Inflammatory macrophage treated with lipopolysaccharide for 1 hour (primary cell): Measurements from ENCODE around the gene CPA1.
A peak's percentile ranks its signal among the peaks of the same experiment; 100 is the strongest.

Source experiments
- DNase-seq, 2 donors: peaks; one replicate each; pipeline ENCODE4 v3.0.0-alpha.2; 2020 to 2022

CPA1 gene

GRCh38 chr7:130356121-130356875 is 24.0 kb upstream of the CPA1 start:
- no peak for DNase-seq

- DNase-seq, result peak in 1 of 2 donors; percentile 4
These were observed 23.2 kb upstream of the CPA1 start for GRCh38 chr7:130356876-130357611.

- no peak for DNase-seq
These were observed 21.8 kb upstream of the CPA1 start for GRCh38 chr7:130358471-130358870.

- no peak for DNase-seq
These were observed 20.9 kb upstream of the CPA1 start for GRCh38 chr7:130359276-130359857.

GRCh38 chr7:130360518-130360917 is 19.8 kb upstream of the CPA1 start:
- no peak for DNase-seq

GRCh38 chr7:130361681-130362080 is 18.6 kb upstream of the CPA1 start:
- no peak for DNase-seq

GRCh38 chr7:130362251-130362816 is 18.0 kb upstream of the CPA1 start:
- DNase-seq, result no peak

- peak in 1 of 2 donors; percentile 30 for DNase-seq
These were observed 17.1 kb upstream of the CPA1 start for GRCh38 chr7:130363026-130363847.

- no peak for DNase-seq
These were observed 15.8 kb upstream of the CPA1 start for GRCh38 chr7:130364451-130364850.

GRCh38 chr7:130365088-130365487 is 15.2 kb upstream of the CPA1 start:
- no peak for DNase-seq

GRCh38 chr7:130365511-130366441 is 14.5 kb upstream of the CPA1 start:
- DNase-seq, result no peak

GRCh38 chr7:130366564-130366963 is 13.7 kb upstream of the CPA1 start:
- DNase-seq, result no peak

- no peak for DNase-seq
These were observed 13.1 kb upstream of the CPA1 start for GRCh38 chr7:130367088-130367755.

GRCh38 chr7:130367836-130368746 is 12.2 kb upstream of the CPA1 start:
- no peak for DNase-seq

GRCh38 chr7:130369110-130369711 is 11.1 kb upstream of the CPA1 start:
- peak; percentile 29 for DNase-seq

- no peak for DNase-seq
These were observed 10.3 kb upstream of the CPA1 start for GRCh38 chr7:130369831-130370550.

- no peak for DNase-seq
These were observed 9.2 kb upstream of the CPA1 start for GRCh38 chr7:130371046-130371445.

- DNase-seq, result no peak
These were observed 7.7 kb upstream of the CPA1 start for GRCh38 chr7:130372402-130373165.
